ENCODE data around the gene ARHGAP26.
"Not testable (repeated sequence)": the region's sequence is repeated elsewhere in the genome, so short reads cannot be mapped to it uniquely, and the experiment has no call there.

ARHGAP26 gene

DNA sequence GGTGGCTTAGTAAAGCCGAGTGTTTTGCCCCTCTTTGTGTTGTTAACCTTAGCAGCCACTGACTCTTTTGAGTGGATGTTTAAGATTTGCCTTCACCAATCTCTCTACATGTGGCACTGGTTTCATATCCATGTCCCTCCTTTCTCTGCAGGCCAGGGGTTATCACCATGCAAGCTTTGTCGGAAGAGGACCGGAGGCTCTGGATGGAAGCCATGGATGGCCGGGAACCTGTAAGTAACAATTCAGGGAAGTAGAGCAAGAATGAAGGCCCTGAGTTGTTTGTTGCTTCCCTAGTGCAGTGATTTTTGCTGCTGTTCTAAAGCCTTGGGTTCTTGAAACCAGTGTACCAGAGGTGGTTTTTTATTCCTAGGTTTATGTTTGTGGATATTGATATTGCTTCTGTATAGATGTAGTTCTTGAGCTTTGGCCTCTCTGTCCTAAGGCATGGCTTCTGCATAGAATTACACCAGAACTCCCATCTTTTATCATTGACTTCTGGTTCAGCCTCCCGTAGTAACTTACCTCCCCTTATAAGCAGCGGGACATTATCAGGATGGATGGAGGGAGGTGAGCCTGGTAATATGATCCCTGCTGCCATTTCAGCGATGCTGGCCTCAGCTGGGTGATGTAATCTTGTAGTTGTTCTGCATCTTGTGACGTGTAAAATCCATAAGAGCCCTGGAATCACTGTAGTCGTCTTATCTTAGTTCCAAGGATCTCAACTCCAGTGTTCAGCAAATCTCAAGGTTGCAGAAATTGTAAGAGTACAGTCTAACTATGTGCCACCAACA, 161.9 kb downstream of the ARHGAP26 start:
- DNase-seq (ENCODE audit: low spot score) = no peak

- DNase-seq (ENCODE audit: low spot score) = no peak
Observed at GRCh38 chr5:142934051-142934762, 164.0 kb downstream of the ARHGAP26 start.

DNA sequence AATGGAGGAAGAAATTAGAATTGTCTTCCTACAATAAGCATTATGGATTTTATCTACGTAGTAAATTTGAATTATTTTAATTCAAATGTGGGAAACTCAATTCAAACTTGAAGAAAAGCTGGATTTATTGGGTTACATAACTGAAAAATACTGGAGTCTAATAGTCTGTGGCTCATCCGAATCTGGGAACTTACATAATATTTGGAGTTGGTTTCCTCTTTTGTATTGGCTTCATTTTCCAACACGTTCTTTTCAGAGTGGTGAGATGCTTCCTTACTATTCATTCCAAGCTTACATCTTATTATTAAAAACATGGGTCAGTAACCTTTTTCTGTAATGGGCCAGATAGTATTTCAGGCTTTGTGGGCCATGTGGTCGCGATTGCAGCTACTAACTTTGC, 164.8 kb downstream of the ARHGAP26 start:
- DNase-seq (ENCODE audit: low spot score) = no peak

- DNase-seq (ENCODE audit: low spot score) = no peak
Observed at GRCh38 chr5:142937374-142937773, 167.2 kb downstream of the ARHGAP26 start.

DNA sequence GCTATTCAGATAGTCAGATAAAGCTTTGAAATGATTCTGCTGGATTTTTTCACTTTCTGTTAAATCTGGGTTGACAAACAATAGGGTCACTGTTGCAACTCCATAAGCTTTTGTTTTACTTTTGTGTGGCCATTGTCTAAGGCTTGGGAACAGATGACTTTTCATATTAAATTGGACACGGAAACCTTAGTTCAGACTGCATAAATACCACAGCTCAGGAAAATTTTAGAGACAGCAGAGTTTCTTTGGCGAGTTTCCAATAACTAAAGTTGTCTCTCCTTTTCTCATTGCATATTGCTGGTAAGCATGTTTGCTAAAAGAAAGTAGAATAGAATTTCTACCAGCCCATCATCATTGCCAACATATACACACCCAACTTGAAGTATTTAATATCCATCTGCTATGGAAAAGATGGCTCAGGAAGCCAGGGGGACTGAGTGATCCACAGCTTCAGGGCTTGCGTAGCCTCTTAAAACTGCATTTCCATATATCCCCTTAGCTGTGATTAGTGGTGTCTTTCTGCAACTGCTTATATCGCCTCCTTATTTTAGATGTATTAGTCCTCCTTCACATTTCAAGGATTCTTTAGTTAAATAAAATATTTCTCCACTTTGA, 168.2 kb downstream of the ARHGAP26 start:
- no peak for DNase-seq (ENCODE audit: low spot score)

- no peak for DNase-seq (ENCODE audit: low spot score)
Observed at GRCh38 chr5:142939006-142939405, 168.8 kb downstream of the ARHGAP26 start.

DNA sequence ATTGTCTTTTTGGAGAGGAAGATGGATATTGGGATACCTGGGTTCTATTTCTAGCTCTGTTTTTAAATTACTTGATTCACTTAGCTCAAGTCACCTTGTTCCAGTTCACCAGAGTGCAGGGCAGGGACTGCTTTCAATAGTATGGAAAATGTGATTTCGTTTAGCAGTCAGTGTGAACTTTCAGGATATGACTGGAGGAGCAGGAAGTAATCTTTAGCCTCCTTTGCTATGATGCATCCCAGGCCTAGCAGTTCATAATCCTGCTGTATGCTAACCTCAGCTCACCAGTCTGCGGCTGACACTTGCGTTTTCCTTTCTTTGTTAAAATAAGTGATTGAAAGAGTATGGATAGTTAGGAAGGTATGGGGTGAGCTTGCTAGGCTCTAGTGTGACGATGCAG, 169.7 kb downstream of the ARHGAP26 start:
- DNase-seq (ENCODE audit: low spot score) = no peak

- DNase-seq (ENCODE audit: low spot score) = no peak
Observed at GRCh38 chr5:142941245-142941644, 171.1 kb downstream of the ARHGAP26 start.

GRCh38 chr5:142942901-142943300, 172.7 kb downstream of the ARHGAP26 start:
- DNase-seq (ENCODE audit: low spot score) = no peak

- DNase-seq (ENCODE audit: low spot score) = no peak
Observed at GRCh38 chr5:142944140-142944539, 174.0 kb downstream of the ARHGAP26 start.

- DNase-seq (ENCODE audit: low spot score) = no peak
Observed at GRCh38 chr5:142945321-142945720, 175.1 kb downstream of the ARHGAP26 start.

GRCh38 chr5:142945845-142946244, 175.7 kb downstream of the ARHGAP26 start:
- no peak for DNase-seq (ENCODE audit: low spot score)

DNA sequence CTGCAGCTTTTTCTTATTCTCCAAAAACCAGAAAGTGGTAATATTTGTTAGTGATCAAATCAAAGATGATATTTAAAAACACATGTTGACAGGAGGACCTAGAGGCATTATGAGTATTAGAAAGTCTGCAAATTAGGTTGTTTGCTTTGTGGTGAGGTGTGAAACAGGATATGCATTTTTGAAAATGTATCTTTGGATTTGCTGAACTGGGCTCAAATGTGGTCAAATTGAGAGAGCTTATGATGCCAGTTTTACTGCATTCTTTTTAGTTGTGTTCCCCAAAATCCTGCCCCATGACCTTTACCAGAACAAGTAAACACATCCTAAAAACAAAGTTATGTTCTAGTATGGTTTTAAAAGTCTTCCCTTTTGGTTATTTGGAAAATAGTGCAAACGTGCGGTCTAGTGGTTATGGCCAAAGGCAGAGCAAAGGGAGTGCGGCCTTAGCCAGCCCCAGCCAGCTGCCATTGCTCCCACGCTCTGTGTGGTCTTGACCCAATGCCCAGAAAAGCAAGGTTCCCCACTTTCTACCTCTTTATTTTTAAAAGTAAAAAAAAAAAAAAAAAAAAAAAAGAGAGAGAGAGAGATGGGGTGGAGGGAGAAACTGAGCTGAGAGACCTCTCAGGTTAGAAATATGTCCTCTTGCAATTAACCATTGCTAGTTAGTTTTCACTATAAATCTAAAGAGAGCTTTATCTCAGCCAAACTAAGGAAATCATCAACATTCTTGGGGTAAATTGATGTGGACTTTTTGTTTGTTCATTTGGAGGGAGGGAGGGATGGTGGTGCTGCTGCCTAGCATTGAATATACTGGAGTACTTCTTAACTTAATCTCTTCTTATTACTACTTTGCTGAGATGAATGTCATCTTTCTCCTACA, 176.6 kb downstream of the ARHGAP26 start:
- DNase-seq (ENCODE audit: low spot score) = no peak

DNA sequence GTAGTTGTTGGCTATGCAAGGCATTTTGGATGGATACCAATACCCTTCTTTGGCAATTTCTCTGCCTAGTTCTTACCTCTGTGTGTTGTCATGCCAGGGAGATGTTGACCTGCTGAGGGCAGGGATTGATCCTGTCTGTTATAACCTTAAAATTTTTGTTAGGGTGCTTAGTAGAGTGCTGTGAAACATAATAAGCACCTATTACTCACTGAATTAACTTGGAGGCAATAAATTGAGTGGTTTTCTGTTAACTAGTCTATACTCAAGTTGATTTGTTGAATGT, 177.2 kb downstream of the ARHGAP26 start:
- DNase-seq (ENCODE audit: low spot score) = no peak

GRCh38 chr5:142952229-142952628, 182.1 kb downstream of the ARHGAP26 start:
- no peak for DNase-seq (ENCODE audit: low spot score)

DNA sequence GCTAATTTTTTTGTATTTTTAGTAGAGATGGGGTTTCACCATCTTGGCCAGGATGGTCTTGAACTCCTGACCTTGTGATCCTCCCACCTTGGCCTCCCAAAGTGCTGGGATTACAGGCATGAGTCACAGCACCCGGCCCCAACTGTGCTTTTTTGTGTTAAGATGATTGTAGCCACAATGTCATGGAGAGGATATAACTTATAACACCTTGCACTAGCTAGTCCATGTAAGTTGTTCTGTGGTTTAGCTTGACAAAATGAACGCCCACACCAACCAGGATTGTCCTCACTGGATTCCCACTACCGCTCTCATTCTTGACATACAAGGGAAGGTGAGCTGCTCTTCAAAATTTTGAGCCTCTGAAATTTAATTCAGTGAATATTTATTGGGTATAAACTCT, 182.7 kb downstream of the ARHGAP26 start:
- DNase-seq (ENCODE audit: low spot score) = not testable (repeated sequence)

GRCh38 chr5:142954455-142954854, 184.3 kb downstream of the ARHGAP26 start:
- DNase-seq (ENCODE audit: low spot score) = no peak

DNA sequence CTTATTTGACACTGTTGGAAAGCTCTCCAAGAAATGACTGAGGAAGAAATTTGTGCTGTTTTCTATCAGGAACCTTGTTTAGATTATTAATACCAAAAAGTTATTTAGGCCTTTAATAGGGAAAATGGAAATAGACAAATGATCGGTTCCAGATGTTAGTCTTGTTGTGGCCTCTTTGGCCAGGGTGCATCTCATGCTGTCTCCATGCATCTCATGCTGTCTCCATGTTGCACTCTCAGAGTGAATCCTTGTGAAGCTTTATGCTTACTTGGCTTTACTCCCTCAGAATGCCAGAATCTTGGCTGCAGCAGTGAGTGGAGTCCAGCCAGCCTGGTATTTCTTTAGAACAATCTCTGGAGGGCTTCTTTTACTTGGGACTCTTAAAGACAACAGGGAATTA, 185.5 kb downstream of the ARHGAP26 start:
- no peak for DNase-seq (ENCODE audit: low spot score)

DNA sequence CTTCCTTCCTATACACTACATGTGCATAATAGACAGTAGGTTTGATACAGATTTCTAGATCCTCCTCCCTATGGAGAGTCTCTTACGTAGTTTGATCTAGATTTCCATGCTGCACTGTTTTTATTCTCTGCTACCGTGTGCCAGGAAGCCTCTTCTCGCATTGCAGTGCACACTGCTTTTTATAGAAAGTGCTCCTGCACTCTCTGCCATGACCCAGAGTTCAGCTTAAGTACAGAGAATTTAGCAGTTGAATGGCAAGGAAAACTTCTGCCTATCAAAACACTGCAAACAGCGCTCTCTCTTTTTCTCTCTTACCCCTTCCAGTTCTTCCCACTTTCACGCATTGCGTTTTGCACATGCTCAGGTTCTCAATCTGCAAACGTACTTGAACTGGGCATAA, 187.4 kb downstream of the ARHGAP26 start:
- DNase-seq (ENCODE audit: low spot score) = no peak

DNA sequence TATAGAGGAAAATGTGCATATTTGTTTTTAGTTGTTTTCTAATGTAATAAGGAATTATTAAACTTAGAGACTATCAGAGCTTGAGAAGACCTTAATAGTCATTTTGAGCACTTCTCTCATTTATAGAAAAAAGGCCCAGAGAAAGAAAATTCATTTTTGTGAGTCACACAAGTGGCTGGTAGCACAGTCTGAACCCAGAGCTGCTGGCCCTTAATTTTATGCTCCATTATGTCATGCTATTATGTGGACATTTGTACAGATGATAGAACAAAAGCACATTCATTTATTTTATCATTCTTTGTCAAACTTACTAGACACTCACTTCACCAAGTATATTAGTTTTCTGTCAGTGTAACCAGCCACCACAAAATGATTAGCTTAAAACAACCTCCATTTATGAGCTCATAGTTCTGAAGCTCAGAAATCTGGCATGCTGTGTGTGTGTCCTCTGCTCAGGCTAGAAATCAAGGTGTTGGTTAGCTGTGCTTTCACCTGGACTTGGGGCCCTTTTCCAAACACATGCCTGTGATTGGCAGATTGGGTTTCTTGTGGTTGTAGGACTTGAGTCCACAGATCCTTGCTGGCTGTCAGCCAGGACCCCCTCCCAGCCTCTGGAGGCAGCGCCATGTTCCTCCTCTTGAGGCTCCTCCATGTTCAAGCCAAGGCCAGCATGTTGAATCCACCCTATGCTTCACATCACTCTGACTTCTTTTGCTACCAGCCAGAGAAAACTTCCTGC, 188.9 kb downstream of the ARHGAP26 start:
- no peak for DNase-seq (ENCODE audit: low spot score)

Data from hematopoietic multipotent progenitor cell treated with erythropoietin and hydrocortisone succinate and interleukin-3 and kit ligand, for 17 days (in vitro differentiated cells).